Measurements from ENCODE around the gene RAB11FIP3. TPM values are rescaled to one million over a fixed set of nuclear protein-coding genes. Genes with fewer than 3 reads are reported as not detected.

Gene RAB11FIP3
- total RNA-seq, 1 experiment from 2014 or later, result 37.1 TPM

DNA sequence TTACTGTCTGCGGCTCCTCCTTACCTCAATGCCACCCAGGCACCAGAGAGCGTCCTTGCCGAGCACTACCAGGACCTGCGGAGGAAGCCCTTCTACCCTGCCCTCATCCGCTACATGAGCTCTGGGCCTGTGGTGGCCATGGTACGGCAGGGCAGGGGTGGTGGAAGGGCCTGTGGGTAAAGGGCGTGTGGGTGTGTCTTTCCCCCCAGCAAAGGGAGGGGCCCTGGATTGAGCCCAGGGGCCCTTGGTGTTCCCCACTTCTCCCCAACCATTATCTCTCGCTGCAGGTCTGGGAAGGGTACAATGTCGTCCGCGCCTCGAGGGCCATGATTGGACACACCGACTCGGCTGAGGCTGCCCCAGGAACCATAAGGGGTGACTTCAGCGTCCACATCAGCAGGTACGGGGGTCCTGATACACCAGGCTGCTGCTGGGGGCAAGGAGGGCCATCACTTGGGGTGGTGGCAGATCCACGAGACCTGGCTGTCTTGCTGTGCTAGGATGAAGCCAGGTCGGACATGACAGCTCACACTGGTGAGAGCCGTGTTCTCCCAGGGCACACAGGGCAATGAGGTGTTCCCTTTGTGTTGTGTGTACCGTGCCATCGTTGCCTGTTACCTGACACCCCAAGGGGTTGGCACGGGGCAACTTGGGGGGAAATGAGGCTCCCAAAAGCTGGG lies 26.0 kb upstream of the RAB11FIP3 start:
- no peak overlapping the region for H4K5ac ChIP-seq (ENCODE audit: insufficient read length, low read depth, low read length)
- no peaks in the 10 kb centered on the region for H3K79me1 ChIP-seq (ENCODE audit: insufficient read depth, low read depth, low read length, poor library complexity, severe bottlenecking)
- no peak overlapping the region for H3K27ac ChIP-seq (ENCODE audit: insufficient read length, low read depth, low read length)
- no peak overlapping the region for H3T11ph ChIP-seq (ENCODE audit: low read length)
- H4K20me1 ChIP-seq (ENCODE audit: control insufficient read depth, insufficient read depth, insufficient read length), result peaks cover 2% of the 10 kb centered on the region
- no peak overlapping the region for H3K14ac ChIP-seq (ENCODE audit: insufficient read depth, low read length)
- peaks cover 22 to 24% of the 10 kb centered on the region in 2 experiments for H3K4me1 Mint-ChIP-seq
- peaks cover 15 to 23% (median 22%) of the 10 kb centered on the region in 3 experiments for H3K36me3 Mint-ChIP-seq (ENCODE audit: insufficient read depth in 1 of 3, low read depth in 3 of 3)
- H3K56ac ChIP-seq (ENCODE audit: insufficient read length, low read depth, low read length), result no peak overlapping the region
- DNase-seq, result no peak
- no peak overlapping the region; a peak in 1 of 5 replicates for H3K4me3 Mint-ChIP-seq
- no peaks in the 10 kb centered on the region for H3K79me2 ChIP-seq (ENCODE audit: insufficient read depth, low read length)
- no peak overlapping the region for H4K91ac ChIP-seq (ENCODE audit: insufficient read length, low read depth, low read length)
- H3K27ac Mint-ChIP-seq, result peak overlapping the region in 2 of 3 experiments; percentile 31 to 32; a peak in 1 of 7 replicates
- H3K4ac ChIP-seq (ENCODE audit: low read depth, low read length), result no peak overlapping the region
- no peak overlapping the region for H4K8ac ChIP-seq (replicated peaks; ENCODE audit: insufficient read length, low read depth, low read length)
- no peak overlapping the region for H2AFZ ChIP-seq (ENCODE audit: low read length)
- no peak overlapping the region for H2BK120ac ChIP-seq (ENCODE audit: low read depth, low read length, poor library complexity, severe bottlenecking)
- H3K4me1 ChIP-seq (ENCODE audit: insufficient read depth, low read length), result peaks cover 2% of the 10 kb centered on the region; the same call in 1 of the 2 replicates
- H3K9me3 Mint-ChIP-seq, result peaks cover 0 to 2% of the 10 kb centered on the region in 2 experiments; a peak in 2 of 5 replicates
- H3K27me3 Mint-ChIP-seq (ENCODE audit: low read depth), result no peaks in the 10 kb centered on the region
- H3K23ac ChIP-seq (ENCODE audit: insufficient read length, low read depth, low read length), result no peak overlapping the region
- TF ChIP-seq, protein P1, sequence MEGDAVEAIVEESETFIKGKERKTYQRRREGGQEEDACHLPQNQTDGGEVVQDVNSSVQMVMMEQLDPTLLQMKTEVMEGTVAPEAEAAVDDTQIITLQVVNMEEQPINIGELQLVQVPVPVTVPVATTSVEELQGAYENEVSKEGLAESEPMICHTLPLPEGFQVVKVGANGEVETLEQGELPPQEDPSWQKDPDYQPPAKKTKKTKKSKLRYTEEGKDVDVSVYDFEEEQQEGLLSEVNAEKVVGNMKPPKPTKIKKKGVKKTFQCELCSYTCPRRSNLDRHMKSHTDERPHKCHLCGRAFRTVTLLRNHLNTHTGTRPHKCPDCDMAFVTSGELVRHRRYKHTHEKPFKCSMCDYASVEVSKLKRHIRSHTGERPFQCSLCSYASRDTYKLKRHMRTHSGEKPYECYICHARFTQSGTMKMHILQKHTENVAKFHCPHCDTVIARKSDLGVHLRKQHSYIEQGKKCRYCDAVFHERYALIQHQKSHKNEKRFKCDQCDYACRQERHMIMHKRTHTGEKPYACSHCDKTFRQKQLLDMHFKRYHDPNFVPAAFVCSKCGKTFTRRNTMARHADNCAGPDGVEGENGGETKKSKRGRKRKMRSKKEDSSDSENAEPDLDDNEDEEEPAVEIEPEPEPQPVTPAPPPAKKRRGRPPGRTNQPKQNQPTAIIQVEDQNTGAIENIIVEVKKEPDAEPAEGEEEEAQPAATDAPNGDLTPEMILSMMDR (conservative IDR thresholded peaks at IDR 0.05), result no peak
- no peak overlapping the region for H2BK5ac ChIP-seq (ENCODE audit: insufficient read length, low read length)
- no peak overlapping the region for H2AK5ac ChIP-seq (ENCODE audit: insufficient read length, low read length)
- H3K18ac ChIP-seq (ENCODE audit: insufficient read length, low read depth, low read length), result no peak overlapping the region
- no CpG with 5 or more reads among the region's 22 CpGs for WGBS (ENCODE audit: extremely low coverage, insufficient read length, low lambda C conversion rate)
- no peaks in the 10 kb centered on the region for H3K27me3 ChIP-seq (ENCODE audit: insufficient read depth, low read length)
- H3K9ac ChIP-seq (ENCODE audit: extremely low read depth, insufficient read length, low read length), result no peak overlapping the region
- no peak overlapping the region for H2BK15ac ChIP-seq (ENCODE audit: low read depth, low read length)
- no peak overlapping the region for H2BK20ac ChIP-seq (ENCODE audit: low read depth, low read length, poor library complexity, severe bottlenecking)
- no peaks in the 10 kb centered on the region for H3K23me2 ChIP-seq (ENCODE audit: insufficient read length, low read depth, low read length, poor library complexity, severe bottlenecking)
- no peaks in the 10 kb centered on the region for H3K9me3 ChIP-seq (ENCODE audit: control insufficient read depth, low read depth, low read length)
- H2BK12ac ChIP-seq (ENCODE audit: insufficient read length, low read depth, low read length), result no peak overlapping the region
- no peak overlapping the region for H3K4me2 ChIP-seq (ENCODE audit: insufficient read depth, insufficient read length, low read length)
